T-helper 2 cell treated with Interferon-gamma antibody and Interleukin-4, amounts not matched to agents 5 μg/mL and 100 μg/mL, for 36 hours (primary cell): Measurements from ENCODE around the gene MOB1B.

Source experiments
- DNase-seq: peaks from one replicate; pipeline ENCODE4 v3.0.0; 2021; ENCODE audit warnings: low spot score
- H3K27ac Mint-ChIP-seq: one replicate; pipeline ENCODE4 v1.8.0; 2021; ENCODE audit warnings: mild to moderate bottlenecking, mixed read lengths
- H3K27me3 Mint-ChIP-seq: one replicate; pipeline ENCODE4 v1.8.0; 2021; ENCODE audit warnings: low read depth, mixed read lengths
- H3K36me3 Mint-ChIP-seq: one replicate; pipeline ENCODE4 v1.8.0; 2021; ENCODE audit warnings: low read depth, mixed read lengths
- H3K4me1 Mint-ChIP-seq: one replicate; pipeline ENCODE4 v1.8.0; 2021; ENCODE audit warnings: low read depth, mixed read lengths
- H3K4me3 Mint-ChIP-seq: one replicate; pipeline ENCODE4 v1.8.0; 2022; ENCODE audit warnings: mild to moderate bottlenecking, moderate library complexity, mixed read lengths
- H3K9me3 Mint-ChIP-seq: one replicate; pipeline ENCODE4 v1.8.0; 2021; ENCODE audit warnings: mixed read lengths

The MOB1B gene

GRCh38 chr4:70927502-70928137 lies 25.5 kb downstream of the MOB1B start:
- H3K9me3 Mint-ChIP-seq = no peaks in the 10 kb centered on the region
- no peaks in the 10 kb centered on the region for H3K27me3 Mint-ChIP-seq
- peaks cover 30% of the 10 kb centered on the region for H3K4me1 Mint-ChIP-seq
- peaks cover 9% of the 10 kb centered on the region for H3K36me3 Mint-ChIP-seq
- peak overlapping the region; percentile 38 for H3K27ac Mint-ChIP-seq
- DNase-seq = peak; percentile 13
- peak overlapping the region; percentile 41 for H3K4me3 Mint-ChIP-seq

- no peak for DNase-seq
- Mint-ChIP-seq H3K9me3 (peaks cover 4% of the 10 kb centered on the region), H3K27ac (no peak overlapping the region), H3K4me3 (no peak overlapping the region), H3K4me1 (peaks cover 25% of the 10 kb centered on the region), H3K36me3 (peaks cover 9% of the 10 kb centered on the region), H3K27me3 (no peaks in the 10 kb centered on the region)
Measured at GRCh38 chr4:70930530-70931256, 28.5 kb downstream of the MOB1B start.

GRCh38 chr4:70931347-70931746 lies 29.2 kb downstream of the MOB1B start:
- no peak for DNase-seq
- no peak overlapping the region for H3K27ac Mint-ChIP-seq
- H3K4me1 Mint-ChIP-seq = peaks cover 21% of the 10 kb centered on the region
- no peaks in the 10 kb centered on the region for H3K27me3 Mint-ChIP-seq
- H3K9me3 Mint-ChIP-seq = peaks cover 4% of the 10 kb centered on the region
- no peak overlapping the region for H3K4me3 Mint-ChIP-seq
- peaks cover 9% of the 10 kb centered on the region for H3K36me3 Mint-ChIP-seq

GRCh38 chr4:70932984-70933383 lies 30.8 kb downstream of the MOB1B start:
- Mint-ChIP-seq H3K27ac (no peak overlapping the region), H3K27me3 (no peaks in the 10 kb centered on the region), H3K36me3 (peaks cover 9% of the 10 kb centered on the region), H3K4me1 (peaks cover 17% of the 10 kb centered on the region), H3K9me3 (peaks cover 4% of the 10 kb centered on the region), H3K4me3 (no peak overlapping the region)
- no peak for DNase-seq

- Mint-ChIP-seq H3K27ac (no peak overlapping the region), H3K4me3 (no peak overlapping the region), H3K4me1 (peaks cover 14% of the 10 kb centered on the region), H3K9me3 (peaks cover 4% of the 10 kb centered on the region), H3K27me3 (no peaks in the 10 kb centered on the region), H3K36me3 (peaks cover 6% of the 10 kb centered on the region)
- no peak for DNase-seq
Measured at GRCh38 chr4:70935038-70935695, 33.0 kb downstream of the MOB1B start.

GRCh38 chr4:70936200-70936787 lies 34.1 kb downstream of the MOB1B start:
- H3K27me3 Mint-ChIP-seq = no peaks in the 10 kb centered on the region
- no peaks in the 10 kb centered on the region for H3K36me3 Mint-ChIP-seq
- peaks cover 9% of the 10 kb centered on the region for H3K4me1 Mint-ChIP-seq

GRCh38 chr4:70938086-70938485 lies 35.9 kb downstream of the MOB1B start:
- no peaks in the 10 kb centered on the region for H3K36me3 Mint-ChIP-seq
- no peak overlapping the region for H3K27ac Mint-ChIP-seq
- peaks cover 12% of the 10 kb centered on the region for H3K4me1 Mint-ChIP-seq
- DNase-seq = no peak
- no peak overlapping the region for H3K4me3 Mint-ChIP-seq
- H3K27me3 Mint-ChIP-seq = no peaks in the 10 kb centered on the region
- H3K9me3 Mint-ChIP-seq = peaks cover under 1% of the 10 kb centered on the region

More at GRCh38 chr4:70936200-70936787, 34.1 kb downstream of the MOB1B start:
- Mint-ChIP-seq H3K9me3 (peaks cover 4% of the 10 kb centered on the region), H3K4me3 (no peak overlapping the region), H3K27ac (peak overlapping the region; percentile 3)
- DNase-seq = no peak

- no peak overlapping the region for H3K27ac Mint-ChIP-seq
- H3K9me3 Mint-ChIP-seq = peaks cover 4% of the 10 kb centered on the region
- DNase-seq = no peak
- peaks cover 7% of the 10 kb centered on the region for H3K36me3 Mint-ChIP-seq
- H3K27me3 Mint-ChIP-seq = no peaks in the 10 kb centered on the region
- no peak overlapping the region for H3K4me3 Mint-ChIP-seq
- H3K4me1 Mint-ChIP-seq = peaks cover 12% of the 10 kb centered on the region
Measured at GRCh38 chr4:70940134-70940533, 38.0 kb downstream of the MOB1B start.

- peaks cover 3% of the 10 kb centered on the region for H3K4me1 Mint-ChIP-seq
- H3K9me3 Mint-ChIP-seq = peaks cover 4% of the 10 kb centered on the region
- no peak overlapping the region for H3K4me3 Mint-ChIP-seq
- H3K36me3 Mint-ChIP-seq = peaks cover 7% of the 10 kb centered on the region
- H3K27ac Mint-ChIP-seq = no peak overlapping the region
- no peak for DNase-seq
- H3K27me3 Mint-ChIP-seq = no peaks in the 10 kb centered on the region
Measured at GRCh38 chr4:70943114-70943513, 40.9 kb downstream of the MOB1B start.

GRCh38 chr4:70945046-70945445 lies 42.9 kb downstream of the MOB1B start:
- no peaks in the 10 kb centered on the region for H3K27me3 Mint-ChIP-seq
- no peak for DNase-seq
- H3K4me1 Mint-ChIP-seq = peaks cover 3% of the 10 kb centered on the region
- H3K36me3 Mint-ChIP-seq = peaks cover 7% of the 10 kb centered on the region
- peaks cover 4% of the 10 kb centered on the region for H3K9me3 Mint-ChIP-seq
- no peak overlapping the region for H3K27ac Mint-ChIP-seq
- no peak overlapping the region for H3K4me3 Mint-ChIP-seq

- H3K4me1 Mint-ChIP-seq = peaks cover 3% of the 10 kb centered on the region
- H3K27ac Mint-ChIP-seq = no peak overlapping the region
- DNase-seq = no peak
- no peaks in the 10 kb centered on the region for H3K27me3 Mint-ChIP-seq
- no peak overlapping the region for H3K4me3 Mint-ChIP-seq
- peaks cover 7% of the 10 kb centered on the region for H3K36me3 Mint-ChIP-seq
- peaks cover 4% of the 10 kb centered on the region for H3K9me3 Mint-ChIP-seq
Measured at GRCh38 chr4:70945452-70946055, 43.4 kb downstream of the MOB1B start.

GRCh38 chr4:70946939-70947338 lies 44.8 kb downstream of the MOB1B start:
- peaks cover 4% of the 10 kb centered on the region for H3K9me3 Mint-ChIP-seq
- DNase-seq = no peak
- H3K27me3 Mint-ChIP-seq = no peaks in the 10 kb centered on the region
- H3K4me1 Mint-ChIP-seq = peaks cover 3% of the 10 kb centered on the region
- no peak overlapping the region for H3K27ac Mint-ChIP-seq
- no peak overlapping the region for H3K4me3 Mint-ChIP-seq
- H3K36me3 Mint-ChIP-seq = peaks cover 7% of the 10 kb centered on the region

GRCh38 chr4:70948665-70949260 lies 46.6 kb downstream of the MOB1B start:
- no peak overlapping the region for H3K27ac Mint-ChIP-seq
- peaks cover 6% of the 10 kb centered on the region for H3K4me1 Mint-ChIP-seq
- no peak overlapping the region for H3K4me3 Mint-ChIP-seq
- no peak for DNase-seq
- H3K36me3 Mint-ChIP-seq = peaks cover 5% of the 10 kb centered on the region
- no peaks in the 10 kb centered on the region for H3K27me3 Mint-ChIP-seq
- peaks cover 4% of the 10 kb centered on the region for H3K9me3 Mint-ChIP-seq
